Thyroid gland (tissue), 4 donors: ENCODE results near the gene OSBPL3. TPM values are rescaled to one million over a fixed set of nuclear protein-coding genes. Genes with fewer than 3 reads are reported as not detected.
A peak's percentile ranks its signal among the peaks of the same experiment; 100 is the strongest.

ENCODE experiments used
- DNase-seq, 2 donors: peaks; one replicate each; pipeline ENCODE4 v3.0.0-alpha.2; 2019
- H3K27ac ChIP-seq, 3 donors: fragments of 200-600 bp; sonication (generic); 1 replicate in 2 of 3; 2 replicates in 1 of 3; pipeline ENCODE4 v1.5.1; 2016 to 2019; ENCODE audit warnings: mild to moderate bottlenecking in 1 of 3, moderate library complexity in 1 of 3
- H3K27me3 ChIP-seq: fragments of 200-600 bp; sonication (generic); one replicate; pipeline ENCODE4 v1.5.1; 2019
- H3K36me3 ChIP-seq, 2 donors: fragments of 200-600 bp; sonication (generic); one replicate each; pipeline ENCODE4 v1.5.1; 2016 to 2019
- H3K4me1 ChIP-seq, 2 donors: fragments of 200-600 bp; sonication (generic); one replicate each; pipeline ENCODE4 v1.5.1; 2017 to 2019
- H3K4me3 ChIP-seq, 3 donors: fragments of 200-600 bp; sonication (generic); replicated peaks in 1 of 3; 1 replicate in 2 of 3; 2 replicates in 1 of 3; pipeline ENCODE4 v1.5.1; 2016; ENCODE audit warnings: mild to moderate bottlenecking in 1 of 3
- H3K9me3 ChIP-seq: fragments of 200-600 bp; sonication (generic); one replicate; pipeline ENCODE4 v1.5.1; 2017
- POLR2A ChIP-seq, 2 donors: fragments of 450-650 bp; IDR thresholded peaks; one replicate each; pipeline ENCODE4 v1.6.1; 2017; ENCODE audit warnings: antibody characterized with exemption in 2 of 2, mild to moderate bottlenecking in 2 of 2, moderate library complexity in 1 of 2
- WGBS, 2 donors: methylation state at CpG; one replicate each; pipeline ENCODE4 v1.1.5; 2017; 5-methylcytosine and 5-hydroxymethylcytosine counted together
- intact Hi-C: fragments of 100-400 bp; cut with DNase I; formaldehyde crosslinking; loops from one replicate; pipeline ENCODE4 v1.15.1; 2023
- total RNA-seq, 4 donors: library from RNA; depleted of rRNA; stranded (reverse); fragments of >200 nt; gene quantifications; one replicate each; pipeline ENCODE4 v1.2.3, GENCODE V29; 2016
- TF ChIP-seq, protein P1 (sequence below), 6 experiments: fragments of 200-600 bp in 3 of 6; fragments of 450-650 bp in 3 of 6; sonication (generic) in 3 of 6; IDR thresholded peaks; one replicate each; pipeline ENCODE4 v1.5.1; 2016 to 2019; ENCODE audit warnings: antibody characterized with exemption in 6 of 6, mild to moderate bottlenecking in 2 of 6, inconsistent platforms in 1 of 6, moderate library complexity in 1 of 6

OSBPL3 gene
- total RNA-seq, 4 donors from 2014 or later = 22.1 to 41.7 (median 34.3) TPM

DNA sequence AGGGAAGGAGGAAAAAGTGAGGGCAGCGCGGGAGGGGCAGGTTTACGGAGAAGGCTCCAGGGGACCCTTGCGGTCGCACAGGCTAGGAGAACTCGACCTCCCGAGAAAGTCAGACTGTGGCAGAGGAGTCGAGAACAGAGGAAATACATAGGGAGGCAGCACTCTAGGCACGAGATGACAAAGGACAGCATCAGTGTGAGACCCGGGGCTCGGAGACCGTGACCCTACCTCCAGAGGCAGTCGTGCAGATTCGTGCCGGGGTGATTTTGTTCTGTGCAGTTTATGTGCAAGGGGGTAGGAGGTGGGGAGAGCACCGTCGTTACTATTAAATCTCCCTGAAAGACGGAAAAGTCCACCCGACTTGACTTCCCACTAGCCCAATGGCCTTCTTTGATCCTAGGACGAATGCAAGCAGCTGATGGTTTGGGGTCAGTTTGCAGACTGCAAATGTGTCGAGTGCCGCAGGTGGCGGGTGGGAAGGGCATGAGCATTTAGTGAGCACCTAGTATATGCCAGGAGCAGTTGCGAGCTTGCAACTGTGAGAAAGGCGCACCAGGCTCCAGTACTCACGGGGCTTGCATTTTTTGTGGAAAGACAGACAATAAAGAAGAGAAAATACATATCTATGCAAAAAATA lies 674 bp upstream of the OSBPL3 start:
- Histone ChIP-seq H3K36me3 (no peaks in the 10 kb centered on the region), H3K4me1 (peaks cover 3 to 16% of the 10 kb centered on the region in 2 donors), H3K27me3 (no peaks in the 10 kb centered on the region), H3K9me3 (no peaks in the 10 kb centered on the region), H3K27ac (peak overlapping the region; percentile 67 to 97 (median 89)), H3K4me3 (peak overlapping the region; percentile 48 to 62 (median 50))
- intact Hi-C loops = loop anchor here (5.0 to 10.0 kb wide), 2 partner anchors 84 to 153 kb away; no protein-coding TSS in a partner anchor
- TF ChIP-seq, protein P1, sequence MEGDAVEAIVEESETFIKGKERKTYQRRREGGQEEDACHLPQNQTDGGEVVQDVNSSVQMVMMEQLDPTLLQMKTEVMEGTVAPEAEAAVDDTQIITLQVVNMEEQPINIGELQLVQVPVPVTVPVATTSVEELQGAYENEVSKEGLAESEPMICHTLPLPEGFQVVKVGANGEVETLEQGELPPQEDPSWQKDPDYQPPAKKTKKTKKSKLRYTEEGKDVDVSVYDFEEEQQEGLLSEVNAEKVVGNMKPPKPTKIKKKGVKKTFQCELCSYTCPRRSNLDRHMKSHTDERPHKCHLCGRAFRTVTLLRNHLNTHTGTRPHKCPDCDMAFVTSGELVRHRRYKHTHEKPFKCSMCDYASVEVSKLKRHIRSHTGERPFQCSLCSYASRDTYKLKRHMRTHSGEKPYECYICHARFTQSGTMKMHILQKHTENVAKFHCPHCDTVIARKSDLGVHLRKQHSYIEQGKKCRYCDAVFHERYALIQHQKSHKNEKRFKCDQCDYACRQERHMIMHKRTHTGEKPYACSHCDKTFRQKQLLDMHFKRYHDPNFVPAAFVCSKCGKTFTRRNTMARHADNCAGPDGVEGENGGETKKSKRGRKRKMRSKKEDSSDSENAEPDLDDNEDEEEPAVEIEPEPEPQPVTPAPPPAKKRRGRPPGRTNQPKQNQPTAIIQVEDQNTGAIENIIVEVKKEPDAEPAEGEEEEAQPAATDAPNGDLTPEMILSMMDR (IDR thresholded peaks at IDR 0.05) = peak in 1 of 6 experiments; percentile 14
- TF ChIP-seq POLR2A (IDR thresholded peaks at IDR 0.05) = no peak
- DNase-seq = peak in 1 of 2 donors; percentile 29
- WGBS, 2 donors = 7 to 8% methylated on average over 22 to 26 of the region's 26 CpGs

DNA sequence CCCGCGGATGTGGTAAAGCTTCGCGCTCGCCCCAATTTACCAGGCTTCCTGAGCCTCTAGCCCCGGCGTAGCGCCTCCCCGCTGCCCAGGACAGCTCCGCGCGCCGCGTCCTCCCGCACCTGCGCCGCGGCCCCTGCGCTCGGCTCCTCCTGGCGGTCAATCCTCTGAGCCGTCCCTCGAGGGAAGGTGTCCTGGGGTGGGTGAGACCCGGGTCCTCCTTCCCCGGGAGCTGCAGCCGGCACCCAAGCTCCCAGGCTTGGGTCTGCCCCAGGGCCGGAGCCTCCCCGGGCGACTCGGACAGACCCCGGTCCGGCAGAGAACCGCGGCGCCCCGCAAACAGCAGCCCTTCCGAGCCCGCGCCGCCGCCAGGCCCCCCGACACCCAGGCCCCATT lies 512 bp downstream of the OSBPL3 start:
- peak overlapping the region; percentile 83 to 97 (median 89) for H3K27ac ChIP-seq
- WGBS, 2 donors = 0% methylated on average over 4 to 9 of the region's 42 CpGs
- H3K27me3 ChIP-seq = no peaks in the 10 kb centered on the region
- peak overlapping the region; percentile 51 to 72 (median 62) for H3K4me3 ChIP-seq
- TF ChIP-seq, protein P1 (IDR thresholded peaks at IDR 0.05) = peak; percentile 25 to 54 (median 46)
- TF ChIP-seq POLR2A (IDR thresholded peaks at IDR 0.05) = no peak
- H3K36me3 ChIP-seq = no peaks in the 10 kb centered on the region
- no peaks in the 10 kb centered on the region for H3K9me3 ChIP-seq
- H3K4me1 ChIP-seq = peaks cover 3 to 16% of the 10 kb centered on the region in 2 donors
- intact Hi-C loops = loop anchor here (10.0 kb wide), 1 partner anchor 95 kb away; no protein-coding TSS in a partner anchor
- peak; percentile 77 for DNase-seq

DNA sequence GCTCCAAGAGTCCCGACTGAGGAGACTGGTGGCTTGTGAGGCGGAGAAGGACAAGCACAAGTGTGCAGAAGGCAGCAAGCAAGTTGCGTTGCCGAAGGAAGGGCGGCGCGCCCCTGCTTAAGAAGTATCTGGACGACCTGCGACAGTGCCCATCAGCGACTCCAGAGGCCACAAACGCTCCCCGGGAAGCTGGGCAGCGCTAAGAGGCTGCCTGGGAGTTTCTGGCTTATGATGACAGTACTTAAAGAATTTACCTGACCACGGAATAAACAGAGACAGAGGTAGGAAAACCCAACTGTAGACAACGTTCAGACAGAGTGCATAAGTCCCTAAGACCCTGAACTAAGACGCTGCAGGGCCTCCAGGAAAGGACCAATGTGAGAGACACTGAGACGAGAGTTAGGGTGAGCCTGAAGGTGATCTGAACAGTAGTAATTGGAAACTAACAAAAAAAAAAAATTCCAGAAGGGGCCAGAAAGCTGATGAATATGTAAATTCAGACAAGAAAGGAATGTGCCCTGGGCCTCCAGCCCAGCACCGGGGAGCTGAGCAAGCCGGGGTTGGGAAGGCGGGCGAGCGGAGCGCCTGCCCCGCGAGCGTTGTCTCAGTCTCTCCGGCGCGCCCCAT lies 1.0 kb downstream of the OSBPL3 start:
- Histone ChIP-seq H3K9me3 (no peaks in the 10 kb centered on the region), H3K27ac (peak overlapping the region; percentile 83 to 97 (median 89)), H3K27me3 (no peaks in the 10 kb centered on the region), H3K36me3 (no peaks in the 10 kb centered on the region), H3K4me1 (peaks cover 3 to 16% of the 10 kb centered on the region in 2 donors), H3K4me3 (peak overlapping the region; percentile 51 to 72 (median 62))
- 20 to 21% methylated on average over 29 of the region's 29 CpGs for WGBS, 2 donors
- TF ChIP-seq, protein P1 (IDR thresholded peaks at IDR 0.05) = no peak
- peak in 1 of 2 donors; percentile 59 for TF ChIP-seq POLR2A (IDR thresholded peaks at IDR 0.05)
- intact Hi-C loops = loop anchor here (10.0 kb wide), 1 partner anchor 94 kb away; no protein-coding TSS in a partner anchor
- DNase-seq = peak; percentile 50 to 54

DNA sequence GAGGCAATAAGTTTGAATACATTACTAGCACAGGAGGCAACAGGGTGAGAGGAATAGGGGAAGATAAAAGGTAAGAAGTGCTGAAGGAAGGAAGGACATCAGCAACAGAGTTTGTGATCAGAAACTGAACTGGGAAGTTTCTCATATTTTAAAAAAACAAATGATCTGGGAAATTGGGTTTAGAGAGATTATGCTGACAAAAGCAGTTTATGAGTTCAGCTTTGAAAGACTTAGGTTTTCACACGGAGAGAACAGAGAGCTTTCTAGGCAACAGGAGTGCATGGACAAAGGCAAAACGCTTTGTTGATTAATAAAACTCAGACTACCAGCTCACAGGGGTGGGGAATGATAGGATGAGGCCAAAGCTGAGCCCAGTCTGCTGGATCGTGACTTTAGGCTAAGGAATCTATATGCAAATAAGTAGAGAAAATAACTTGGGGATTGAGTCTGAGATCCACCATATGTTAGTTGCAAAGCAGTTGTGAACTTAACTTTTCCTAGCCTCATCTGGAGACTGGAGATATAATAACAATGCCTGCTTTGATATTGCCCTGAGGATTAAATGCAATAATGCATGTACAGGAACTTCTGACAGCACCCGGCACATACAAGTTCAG lies 4.2 kb downstream of the OSBPL3 start:
- no peaks in the 10 kb centered on the region for H3K27me3 ChIP-seq
- no peak overlapping the region for H3K4me3 ChIP-seq
- intact Hi-C loops = loop anchor here (10.0 kb wide), 1 partner anchor 91 kb away; no protein-coding TSS in a partner anchor
- WGBS, 2 donors = 90 to 91% methylated on average over 4 of the region's 4 CpGs
- H3K27ac ChIP-seq = no peak overlapping the region
- TF ChIP-seq, protein P1 (IDR thresholded peaks at IDR 0.05) = no peak
- TF ChIP-seq POLR2A (IDR thresholded peaks at IDR 0.05) = no peak
- no peaks in the 10 kb centered on the region for H3K9me3 ChIP-seq
- peaks cover 0 to 11% of the 10 kb centered on the region in 2 donors for H3K4me1 ChIP-seq
- no peak for DNase-seq
- no peaks in the 10 kb centered on the region for H3K36me3 ChIP-seq
